MM.1S (cell line): ENCODE data around the gene TSPAN15.

Source experiments
- EZH2 ChIP-seq: fragments of 300-600 bp; sonication (generic); optimal IDR thresholded peaks from 2 replicates; pipeline ENCODE3; 2017; ENCODE audit warnings: low read depth, mild to moderate bottlenecking, antibody characterized with exemption, low read length, mixed read lengths
- TF ChIP-seq, protein P1 (sequence below): fragments of 300-600 bp; sonication (generic); IDR thresholded peaks from 2 replicates; pipeline ENCODE4 v1.5.1; 2016; ENCODE audit warnings: antibody characterized with exemption, low read length, mixed read lengths

DNA sequence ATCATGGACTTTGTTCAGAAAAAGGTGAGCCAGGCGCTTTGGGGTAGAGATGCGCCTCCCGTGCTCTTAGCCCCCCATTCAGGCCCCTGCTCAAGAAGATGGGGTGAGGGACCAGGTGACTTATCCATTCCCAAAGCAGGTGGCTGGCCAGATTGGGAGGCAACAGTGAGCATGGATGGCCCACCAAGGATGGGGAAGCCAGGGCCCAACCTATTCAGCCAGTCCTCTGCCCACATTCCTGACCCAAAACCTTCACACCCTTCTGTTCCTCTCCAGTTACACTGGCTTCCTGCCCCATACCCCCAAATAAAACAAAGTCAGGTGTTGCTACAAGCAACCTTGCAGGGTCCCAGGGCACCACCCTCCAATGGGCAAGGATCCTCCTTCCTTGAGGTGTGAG, 44.4 kb downstream of the TSPAN15 start:
- TF ChIP-seq, protein P1, sequence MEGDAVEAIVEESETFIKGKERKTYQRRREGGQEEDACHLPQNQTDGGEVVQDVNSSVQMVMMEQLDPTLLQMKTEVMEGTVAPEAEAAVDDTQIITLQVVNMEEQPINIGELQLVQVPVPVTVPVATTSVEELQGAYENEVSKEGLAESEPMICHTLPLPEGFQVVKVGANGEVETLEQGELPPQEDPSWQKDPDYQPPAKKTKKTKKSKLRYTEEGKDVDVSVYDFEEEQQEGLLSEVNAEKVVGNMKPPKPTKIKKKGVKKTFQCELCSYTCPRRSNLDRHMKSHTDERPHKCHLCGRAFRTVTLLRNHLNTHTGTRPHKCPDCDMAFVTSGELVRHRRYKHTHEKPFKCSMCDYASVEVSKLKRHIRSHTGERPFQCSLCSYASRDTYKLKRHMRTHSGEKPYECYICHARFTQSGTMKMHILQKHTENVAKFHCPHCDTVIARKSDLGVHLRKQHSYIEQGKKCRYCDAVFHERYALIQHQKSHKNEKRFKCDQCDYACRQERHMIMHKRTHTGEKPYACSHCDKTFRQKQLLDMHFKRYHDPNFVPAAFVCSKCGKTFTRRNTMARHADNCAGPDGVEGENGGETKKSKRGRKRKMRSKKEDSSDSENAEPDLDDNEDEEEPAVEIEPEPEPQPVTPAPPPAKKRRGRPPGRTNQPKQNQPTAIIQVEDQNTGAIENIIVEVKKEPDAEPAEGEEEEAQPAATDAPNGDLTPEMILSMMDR = no peak
- TF ChIP-seq EZH2 = no peak
